Measurements from ENCODE around the gene ZNF296.

The ZNF296 gene

DNA sequence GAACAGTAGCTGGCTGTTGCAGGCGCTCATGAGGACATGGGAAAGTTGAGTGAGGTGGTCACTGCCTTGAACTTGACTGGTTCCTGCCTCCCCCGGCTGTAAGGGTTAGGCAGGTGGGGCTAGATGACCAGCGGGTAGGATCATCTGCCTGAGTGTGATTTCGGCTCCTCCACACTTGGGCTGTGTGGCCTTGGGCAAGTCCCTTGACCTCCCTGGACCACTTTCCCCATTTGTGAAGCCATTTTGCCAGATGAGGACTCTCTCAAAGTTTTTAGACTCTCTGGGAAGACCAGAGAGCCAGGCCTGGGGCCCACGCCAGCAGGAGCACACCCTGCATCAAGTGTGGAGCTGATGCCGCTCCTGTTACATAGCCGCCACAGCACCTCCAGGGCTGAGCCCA, 26.2 kb upstream of the ZNF296 start:
- Histone ChIP-seq H3K9me3 (replicated peaks; ENCODE audit: insufficient read depth, low read length) (no peaks in the 10 kb centered on the region), H3K9ac (ENCODE audit: low read length) (no peak overlapping the region), H3K79me2 (ENCODE audit: low read length) (peaks cover 100% of the 10 kb centered on the region), H4K20me1 (ENCODE audit: insufficient read depth, low read length) (peaks cover 12% of the 10 kb centered on the region; the same call in 1 of the 2 replicates), H3K4me3 (ENCODE audit: low read length) (no peak overlapping the region), H3F3A (ENCODE audit: insufficient read depth, low read length) (peaks cover 7% of the 10 kb centered on the region; the same call in 1 of the 2 replicates), H3K4me1 (ENCODE audit: low read length) (peaks cover 30% of the 10 kb centered on the region), H3K4me2 (ENCODE audit: low read depth, low read length) (peak overlapping the region; percentile 43; the same call in 1 of the 2 replicates), H3K36me3 (replicated peaks; ENCODE audit: insufficient read depth, low read length) (no peaks in the 10 kb centered on the region), H2AFZ (ENCODE audit: low read length) (no peak overlapping the region), H3K9me2 (replicated peaks; ENCODE audit: insufficient read depth, low read length) (no peaks in the 10 kb centered on the region), H3K27me3 (replicated peaks; ENCODE audit: insufficient read depth, low read length) (no peaks in the 10 kb centered on the region), H3K27ac (ENCODE audit: low read length) (no peak overlapping the region; the same call in 1 of the 2 replicates)
- no peak for DNase-seq
- TF ChIP-seq EZH2phosphoT487 (IDR thresholded peaks at IDR 0.05; ENCODE audit: low read length) (no peak), EZH2 (optimal IDR thresholded peaks at IDR 0.05; ENCODE audit: low read depth, low read length) (no peak), CTCF (IDR thresholded peaks at IDR 0.05; ENCODE audit: low read length) (no peak)

DNA sequence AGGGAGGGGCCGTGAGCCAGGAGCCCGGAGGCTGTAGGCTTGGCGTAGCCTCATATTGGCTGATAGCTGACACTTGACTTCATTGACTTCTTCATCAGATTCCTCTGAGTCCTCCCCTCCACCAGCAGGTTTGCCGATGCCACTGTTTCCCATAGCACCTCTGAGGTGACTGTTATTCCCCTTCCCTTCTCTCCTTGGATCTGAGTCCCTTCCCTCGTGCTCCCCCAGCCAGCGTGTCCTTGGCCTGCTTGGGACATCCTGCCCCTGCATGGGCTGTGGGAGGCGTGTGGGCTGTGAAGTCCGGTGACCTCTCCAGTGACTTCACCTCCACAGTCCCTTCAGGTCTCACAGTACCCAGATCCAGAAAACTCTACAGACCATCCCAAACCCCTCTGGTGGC, 25.5 kb upstream of the ZNF296 start:
- H3K9me2 ChIP-seq (replicated peaks; ENCODE audit: insufficient read depth, low read length) = no peaks in the 10 kb centered on the region
- H3F3A ChIP-seq (ENCODE audit: insufficient read depth, low read length) = peaks cover 7% of the 10 kb centered on the region; the same call in 1 of the 2 replicates
- DNase-seq = no peak
- H3K36me3 ChIP-seq (replicated peaks; ENCODE audit: insufficient read depth, low read length) = no peaks in the 10 kb centered on the region
- H3K4me1 ChIP-seq (ENCODE audit: low read length) = peaks cover 30% of the 10 kb centered on the region
- peaks cover 12% of the 10 kb centered on the region; the same call in 1 of the 2 replicates for H4K20me1 ChIP-seq (ENCODE audit: insufficient read depth, low read length)
- H2AFZ ChIP-seq (ENCODE audit: low read length) = no peak overlapping the region
- H3K79me2 ChIP-seq (ENCODE audit: low read length) = peaks cover 100% of the 10 kb centered on the region
- TF ChIP-seq EZH2phosphoT487 (IDR thresholded peaks at IDR 0.05; ENCODE audit: low read length) (no peak), EZH2 (optimal IDR thresholded peaks at IDR 0.05; ENCODE audit: low read depth, low read length) (no peak), CTCF (IDR thresholded peaks at IDR 0.05; ENCODE audit: low read length) (no peak)
- no peak overlapping the region for H3K9ac ChIP-seq (ENCODE audit: low read length)
- H3K27ac ChIP-seq (ENCODE audit: low read length) = no peak overlapping the region
- H3K9me3 ChIP-seq (replicated peaks; ENCODE audit: insufficient read depth, low read length) = no peaks in the 10 kb centered on the region
- no peak overlapping the region for H3K4me2 ChIP-seq (ENCODE audit: low read depth, low read length)
- H3K27me3 ChIP-seq (replicated peaks; ENCODE audit: insufficient read depth, low read length) = no peaks in the 10 kb centered on the region
- no peak overlapping the region for H3K4me3 ChIP-seq (ENCODE audit: low read length)

DNA sequence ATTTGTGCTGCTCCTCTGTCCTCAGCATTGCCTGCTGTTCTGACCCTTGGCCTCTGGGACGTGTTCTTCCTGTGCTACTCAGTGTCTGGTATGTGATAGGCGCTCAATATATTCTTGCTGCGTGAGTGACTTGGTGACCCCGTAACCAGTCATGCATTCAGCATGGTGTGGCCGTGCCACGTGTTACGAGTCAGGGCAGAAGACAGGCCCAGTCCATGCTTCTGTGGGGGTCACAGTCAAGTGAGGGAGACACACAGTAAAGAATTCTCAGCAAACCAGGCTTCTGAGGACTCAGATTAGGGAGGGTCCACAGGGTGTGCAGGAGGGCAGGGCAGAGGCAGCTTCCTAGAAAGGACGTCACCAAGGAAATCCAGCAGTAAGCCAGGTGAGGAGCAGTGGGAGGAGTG, 24.6 kb upstream of the ZNF296 start:
- Histone ChIP-seq H3K9me3 (replicated peaks; ENCODE audit: insufficient read depth, low read length) (no peaks in the 10 kb centered on the region), H4K20me1 (ENCODE audit: insufficient read depth, low read length) (peaks cover 12% of the 10 kb centered on the region; the same call in 1 of the 2 replicates), H3K4me2 (ENCODE audit: low read depth, low read length) (no peak overlapping the region), H3K9ac (ENCODE audit: low read length) (no peak overlapping the region), H3K4me1 (ENCODE audit: low read length) (peaks cover 30% of the 10 kb centered on the region), H3K36me3 (replicated peaks; ENCODE audit: insufficient read depth, low read length) (no peaks in the 10 kb centered on the region), H3K27ac (ENCODE audit: low read length) (no peak overlapping the region), H3K9me2 (replicated peaks; ENCODE audit: insufficient read depth, low read length) (no peaks in the 10 kb centered on the region), H3F3A (ENCODE audit: insufficient read depth, low read length) (peaks cover 7% of the 10 kb centered on the region; the same call in 1 of the 2 replicates), H3K4me3 (ENCODE audit: low read length) (no peak overlapping the region), H3K27me3 (replicated peaks; ENCODE audit: insufficient read depth, low read length) (no peaks in the 10 kb centered on the region), H3K79me2 (ENCODE audit: low read length) (peaks cover 100% of the 10 kb centered on the region), H2AFZ (ENCODE audit: low read length) (no peak overlapping the region)
- no peak for TF ChIP-seq EZH2 (optimal IDR thresholded peaks at IDR 0.05; ENCODE audit: low read depth, low read length)
- no peak for TF ChIP-seq EZH2phosphoT487 (IDR thresholded peaks at IDR 0.05; ENCODE audit: low read length)
- no peak for TF ChIP-seq CTCF (IDR thresholded peaks at IDR 0.05; ENCODE audit: low read length)
- no peak for DNase-seq

Measured in MM.1S (cell line).